HFF-Myc (cell line): ENCODE results near the gene DIP2A.

ENCODE experiments used
- DNase-seq: peaks from one replicate; pipeline ENCODE4 v3.0.0-alpha.2; 2011; ENCODE audit warnings: low read depth; ENCODE audit errors: extremely low read depth
- H3K4me3 ChIP-seq: replicated peaks from 2 replicates; pipeline ENCODE4 v1.5.1; 2011; ENCODE audit warnings: low read depth, mild to moderate bottlenecking, control low read depth, low read length
- CTCF ChIP-seq: IDR thresholded peaks from 2 replicates; pipeline ENCODE4 v1.5.1; 2012; ENCODE audit warnings: mild to moderate bottlenecking, low read depth, low read length, control low read depth; ENCODE audit errors: missing control alignments

The DIP2A gene

GRCh38 chr21:46538262-46538661 lies 79.6 kb downstream of the DIP2A start:
- no peak overlapping the region for H3K4me3 ChIP-seq
- no peak for DNase-seq
- TF ChIP-seq CTCF = no peak

- no peak for DNase-seq
- TF ChIP-seq CTCF = no peak
- H3K4me3 ChIP-seq = no peak overlapping the region
Measured at GRCh38 chr21:46538851-46539666, 80.4 kb downstream of the DIP2A start.

- H3K4me3 ChIP-seq = no peak overlapping the region
- no peak for TF ChIP-seq CTCF
- DNase-seq = no peak
Measured at GRCh38 chr21:46540087-46540710, 81.5 kb downstream of the DIP2A start.

GRCh38 chr21:46542588-46543124 lies 84.0 kb downstream of the DIP2A start:
- DNase-seq = no peak
- no peak for TF ChIP-seq CTCF
- no peak overlapping the region for H3K4me3 ChIP-seq

- no peak overlapping the region for H3K4me3 ChIP-seq
- DNase-seq = no peak
- TF ChIP-seq CTCF = no peak
Measured at GRCh38 chr21:46543306-46543705, 84.6 kb downstream of the DIP2A start.

- no peak for DNase-seq
- TF ChIP-seq CTCF = no peak
Measured at GRCh38 chr21:46544003-46544402, 85.3 kb downstream of the DIP2A start.

More at GRCh38 chr21:46544003-46544402, 85.3 kb downstream of the DIP2A start:
- H3K4me3 ChIP-seq = no peak overlapping the region
